ENCODE results near the gene EME1.
A peak's percentile ranks its signal among the peaks of the same experiment; 100 is the strongest.

The EME1 gene

DNA sequence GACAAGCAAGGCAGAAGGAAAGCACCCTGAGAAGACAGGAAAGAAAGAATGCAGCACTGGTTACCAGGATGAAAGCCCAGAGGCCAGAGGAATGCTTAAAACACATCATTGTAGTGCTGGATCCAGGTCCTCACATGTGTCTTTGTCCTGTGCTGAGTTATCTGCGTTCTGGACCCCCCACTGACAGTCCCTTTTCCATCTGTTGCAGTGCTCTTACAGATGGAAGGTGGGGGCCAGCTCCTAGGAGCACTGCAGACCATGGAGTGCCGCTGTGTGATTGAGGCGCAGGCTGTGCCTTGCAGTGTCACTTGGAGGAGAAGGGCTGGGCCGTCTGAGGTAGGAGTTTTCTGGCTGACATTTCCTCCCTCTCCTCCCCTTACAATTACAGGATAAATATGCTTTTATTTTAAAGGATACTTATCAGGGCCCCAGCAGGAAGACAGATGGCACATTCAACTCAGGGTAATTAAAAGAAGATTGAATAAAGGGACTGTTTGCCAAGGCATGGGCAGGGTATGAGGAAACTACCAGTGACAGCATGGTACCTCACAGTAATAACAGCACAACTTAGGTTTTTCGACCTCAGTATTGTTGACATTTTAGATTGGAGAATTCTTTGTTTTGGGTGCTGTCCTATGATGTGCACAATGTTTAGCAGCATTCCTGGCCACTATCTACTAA, 3.0 kb downstream of the EME1 start:
- Histone ChIP-seq H4K20me1 (ENCODE audit: insufficient read depth, low read length) (peaks cover 2% of the 10 kb centered on the region; the same call in 1 of the 2 replicates), H3K9me3 (ENCODE audit: insufficient read depth, low read length, severe bottlenecking) (no peaks in the 10 kb centered on the region), H3K79me2 (ENCODE audit: insufficient read depth, low read length) (peaks cover 29% of the 10 kb centered on the region), H3K27ac (ENCODE audit: low read length) (no peak overlapping the region), H3K9ac (ENCODE audit: low read depth, low read length) (no peak overlapping the region), H3K27me3 (ENCODE audit: insufficient read depth, low read length, poor library complexity) (no peaks in the 10 kb centered on the region), H2AFZ (ENCODE audit: low read depth, low read length) (no peak overlapping the region), H3K36me3 (ENCODE audit: insufficient read depth, low read length) (peaks cover 61% of the 10 kb centered on the region), H3K4me3 (ENCODE audit: low read depth in 1 of 2, low read length in 2 of 2) (no peak overlapping the region), H3K4me1 (ENCODE audit: insufficient read depth, low read length) (peaks cover 36% of the 10 kb centered on the region), H3K4me2 (ENCODE audit: insufficient read depth, low read length) (peak overlapping the region; percentile 1; the same call in 1 of the 2 replicates)
- ATAC-seq (ENCODE audit: insufficient read depth, low read depth) (no peak), DNase-seq (no peak)
- TF ChIP-seq, protein P1, sequence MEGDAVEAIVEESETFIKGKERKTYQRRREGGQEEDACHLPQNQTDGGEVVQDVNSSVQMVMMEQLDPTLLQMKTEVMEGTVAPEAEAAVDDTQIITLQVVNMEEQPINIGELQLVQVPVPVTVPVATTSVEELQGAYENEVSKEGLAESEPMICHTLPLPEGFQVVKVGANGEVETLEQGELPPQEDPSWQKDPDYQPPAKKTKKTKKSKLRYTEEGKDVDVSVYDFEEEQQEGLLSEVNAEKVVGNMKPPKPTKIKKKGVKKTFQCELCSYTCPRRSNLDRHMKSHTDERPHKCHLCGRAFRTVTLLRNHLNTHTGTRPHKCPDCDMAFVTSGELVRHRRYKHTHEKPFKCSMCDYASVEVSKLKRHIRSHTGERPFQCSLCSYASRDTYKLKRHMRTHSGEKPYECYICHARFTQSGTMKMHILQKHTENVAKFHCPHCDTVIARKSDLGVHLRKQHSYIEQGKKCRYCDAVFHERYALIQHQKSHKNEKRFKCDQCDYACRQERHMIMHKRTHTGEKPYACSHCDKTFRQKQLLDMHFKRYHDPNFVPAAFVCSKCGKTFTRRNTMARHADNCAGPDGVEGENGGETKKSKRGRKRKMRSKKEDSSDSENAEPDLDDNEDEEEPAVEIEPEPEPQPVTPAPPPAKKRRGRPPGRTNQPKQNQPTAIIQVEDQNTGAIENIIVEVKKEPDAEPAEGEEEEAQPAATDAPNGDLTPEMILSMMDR (IDR thresholded peaks at IDR 0.05; ENCODE audit: borderline replicate concordance, extremely low read depth, low read length, poor library complexity, severe bottlenecking) = no peak
- TF ChIP-seq EZH2 (IDR thresholded peaks at IDR 0.05; ENCODE audit: borderline replicate concordance, low read depth, low read length, severe bottlenecking) = no peak

DNA sequence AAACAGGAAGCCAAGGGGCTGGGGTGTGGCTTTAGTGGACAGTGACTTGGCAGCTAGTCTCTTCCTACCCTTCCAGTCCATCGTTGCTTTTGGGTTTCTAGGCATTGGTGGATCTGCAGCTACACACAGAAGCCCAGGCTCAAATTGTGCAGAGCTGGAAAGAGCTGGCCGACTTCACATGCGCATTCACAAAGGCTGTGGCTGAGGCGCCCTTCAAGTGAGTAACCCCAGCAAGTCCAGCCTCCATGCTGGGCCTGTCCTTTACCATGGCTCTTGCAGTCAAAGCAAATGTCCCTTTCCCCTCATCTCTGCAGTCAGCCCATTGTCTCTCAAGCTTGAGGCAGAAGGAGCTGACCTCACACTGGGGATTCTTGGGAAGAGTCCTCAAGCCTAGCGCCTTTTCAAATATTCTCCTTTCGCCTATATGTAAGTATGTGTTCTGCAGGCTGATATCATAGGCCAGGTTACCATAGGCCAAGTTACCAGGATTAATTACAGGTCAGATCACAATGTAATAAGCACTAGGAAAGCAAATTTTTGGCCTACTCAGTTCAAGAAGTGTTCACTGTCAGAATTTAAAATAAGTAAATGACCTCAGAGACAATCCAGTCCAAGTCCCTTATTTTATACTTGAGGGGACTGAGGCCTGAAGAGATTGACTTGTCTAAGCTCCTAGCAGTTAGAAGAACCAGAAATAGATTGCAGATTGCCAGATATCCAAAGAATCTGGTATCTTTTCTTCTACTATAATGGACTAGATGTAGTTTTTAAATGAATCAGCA, 6.5 kb downstream of the EME1 start:
- TF ChIP-seq, protein P1 (IDR thresholded peaks at IDR 0.05; ENCODE audit: borderline replicate concordance, extremely low read depth, low read length, poor library complexity, severe bottlenecking) = no peak
- TF ChIP-seq EZH2 (IDR thresholded peaks at IDR 0.05; ENCODE audit: borderline replicate concordance, low read depth, low read length, severe bottlenecking) = no peak
- no peak for DNase-seq
- H3K4me2 ChIP-seq (ENCODE audit: insufficient read depth, low read length) = no peak overlapping the region
- H3K9ac ChIP-seq (ENCODE audit: low read depth, low read length) = no peak overlapping the region
- peaks cover 7% of the 10 kb centered on the region; the same call in 1 of the 2 replicates for H4K20me1 ChIP-seq (ENCODE audit: insufficient read depth, low read length)
- no peak overlapping the region for H3K27ac ChIP-seq (ENCODE audit: low read length)
- peaks cover 89% of the 10 kb centered on the region for H3K36me3 ChIP-seq (ENCODE audit: insufficient read depth, low read length)
- no peak for ATAC-seq (ENCODE audit: insufficient read depth, low read depth)
- no peaks in the 10 kb centered on the region for H3K79me2 ChIP-seq (ENCODE audit: insufficient read depth, low read length)
- H3K9me3 ChIP-seq (ENCODE audit: insufficient read depth, low read length, severe bottlenecking) = no peaks in the 10 kb centered on the region
- no peaks in the 10 kb centered on the region for H3K27me3 ChIP-seq (ENCODE audit: insufficient read depth, low read length, poor library complexity)
- no peak overlapping the region for H2AFZ ChIP-seq (ENCODE audit: low read depth, low read length)
- no peak overlapping the region for H3K4me3 ChIP-seq (ENCODE audit: low read depth in 1 of 2, low read length in 2 of 2)
- peaks cover 11% of the 10 kb centered on the region for H3K4me1 ChIP-seq (ENCODE audit: insufficient read depth, low read length)

DNA sequence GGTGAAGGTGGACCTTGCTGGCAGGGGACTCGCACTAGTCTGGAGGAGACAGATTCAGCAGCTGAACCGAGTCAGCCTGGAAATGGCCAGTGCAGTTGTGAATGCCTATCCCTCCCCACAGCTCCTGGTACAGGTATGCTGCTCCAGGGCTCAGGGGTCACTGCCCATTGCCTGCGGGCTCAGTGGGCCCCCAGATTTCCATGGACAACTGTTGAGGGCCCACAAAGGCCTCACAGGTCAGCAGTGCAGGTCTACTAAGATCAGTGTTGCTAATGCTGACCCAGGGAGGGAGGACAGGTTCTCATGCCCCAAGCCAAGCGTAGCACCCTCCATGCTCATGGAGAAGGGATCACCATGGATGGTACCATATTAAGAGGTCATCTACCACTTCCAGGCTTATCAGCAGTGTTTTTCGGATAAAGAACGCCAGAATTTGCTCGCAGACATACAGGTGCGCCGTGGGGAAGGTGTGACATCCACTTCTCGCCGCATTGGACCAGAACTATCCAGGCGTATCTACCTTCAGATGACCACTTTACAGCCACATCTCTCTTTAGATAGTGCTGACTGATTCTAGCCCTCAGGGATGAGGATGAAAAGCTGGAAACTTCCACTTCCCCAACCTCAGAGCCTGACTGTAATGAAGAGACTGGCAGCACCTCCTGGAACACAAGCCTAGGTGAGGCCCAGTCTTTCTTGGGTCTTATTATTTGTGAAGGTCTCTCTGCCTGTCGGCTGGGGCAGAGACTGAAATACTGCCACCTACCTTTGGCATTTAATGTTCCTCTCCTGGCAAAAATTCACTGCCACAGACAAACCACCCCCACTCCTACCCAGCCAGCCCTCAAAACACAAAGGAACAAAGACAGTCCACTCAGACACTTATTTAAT, 7.6 kb downstream of the EME1 start:
- Histone ChIP-seq H3K4me1 (ENCODE audit: insufficient read depth, low read length) (peaks cover 11% of the 10 kb centered on the region), H3K27ac (ENCODE audit: low read length) (no peak overlapping the region), H3K9me3 (ENCODE audit: insufficient read depth, low read length, severe bottlenecking) (no peaks in the 10 kb centered on the region), H3K27me3 (ENCODE audit: insufficient read depth, low read length, poor library complexity) (no peaks in the 10 kb centered on the region), H3K9ac (ENCODE audit: low read depth, low read length) (no peak overlapping the region), H3K79me2 (ENCODE audit: insufficient read depth, low read length) (no peaks in the 10 kb centered on the region), H3K4me3 (ENCODE audit: low read depth in 1 of 2, low read length in 2 of 2) (no peak overlapping the region), H4K20me1 (ENCODE audit: insufficient read depth, low read length) (peaks cover 7% of the 10 kb centered on the region; the same call in 1 of the 2 replicates), H2AFZ (ENCODE audit: low read depth, low read length) (no peak overlapping the region), H3K36me3 (ENCODE audit: insufficient read depth, low read length) (peaks cover 93% of the 10 kb centered on the region), H3K4me2 (ENCODE audit: insufficient read depth, low read length) (no peak overlapping the region)
- DNase-seq (no peak), ATAC-seq (ENCODE audit: insufficient read depth, low read depth) (peak; percentile 27; the same call in 2 of the 3 replicates)
- TF ChIP-seq, protein P1 (IDR thresholded peaks at IDR 0.05; ENCODE audit: borderline replicate concordance, extremely low read depth, low read length, poor library complexity, severe bottlenecking) = no peak
- TF ChIP-seq EZH2 (IDR thresholded peaks at IDR 0.05; ENCODE audit: borderline replicate concordance, low read depth, low read length, severe bottlenecking) = no peak

All from DND-41 (cell line).